Fibroblast of lung (primary cell): Measurements from ENCODE around the gene EPS8L2.

Experiments
- CTCF ChIP-seq, 2 donors: IDR thresholded peaks in 1 of 2; conservative IDR thresholded peaks in 1 of 2; 1 replicate in 1 of 2; 2 replicates in 1 of 2; pipeline ENCODE4 v1.5.1; 2011 to 2012; ENCODE audit warnings: low read length in 2 of 2, control low read depth in 1 of 2, inconsistent platforms in 1 of 2, low read depth in 1 of 2, mild to moderate bottlenecking in 1 of 2
- EZH2 ChIP-seq: IDR thresholded peaks from 2 replicates; pipeline ENCODE4 v1.5.1; 2012; ENCODE audit warnings: low read length, control low read depth, mild to moderate bottlenecking; ENCODE audit errors: missing control alignments

- peak; percentile 3 to 13 for TF ChIP-seq CTCF (conservative IDR thresholded peaks at IDR 0.05 in 1 of 2, IDR thresholded peaks at IDR 0.05 in 1 of 2; ENCODE audit: low read depth in 1 of 2, low read length in 2 of 2)
- no peak for TF ChIP-seq EZH2
These were observed 41.4 kb downstream of the EPS8L2 start, which contains the start of gene TALDO1 for GRCh38 chr11:747158-748006.
